Esophagus muscularis mucosa (tissue), 4 donors: ENCODE data around the gene PPP2R5C. TPM values are rescaled to one million over a fixed set of nuclear protein-coding genes. Genes with fewer than 3 reads are reported as not detected.
"Not testable (repeated sequence)": the region's sequence is repeated elsewhere in the genome, so short reads cannot be mapped to it uniquely, and the experiment has no call there.

ENCODE experiments used
- DNase-seq: peaks from one replicate; pipeline ENCODE4 v3.0.0-alpha.2; 2017; ENCODE audit errors: extremely low spot score
- H3K27ac ChIP-seq, 4 donors: fragments of 200-600 bp; sonication (generic); replicated peaks in 1 of 4; 1 replicate in 3 of 4; 2 replicates in 1 of 4; pipeline ENCODE4 v1.5.1; 2016 to 2019; ENCODE audit warnings: mild to moderate bottlenecking in 1 of 4
- H3K27me3 ChIP-seq, 4 donors: fragments of 200-600 bp; sonication (generic); one replicate each; pipeline versions ENCODE4 v1.5.1 to v1.6.0; 2016 to 2019
- H3K36me3 ChIP-seq, 4 donors: fragments of 200-600 bp; sonication (generic); one replicate each; pipeline ENCODE4 v1.5.1; 2016 to 2019
- H3K4me1 ChIP-seq, 4 donors: fragments of 200-600 bp; sonication (generic); one replicate each; pipeline ENCODE4 v1.5.1; 2016 to 2019
- H3K4me3 ChIP-seq, 4 donors: fragments of 200-600 bp; sonication (generic); 1 replicate in 2 of 4; 2 replicates in 2 of 4; pipeline ENCODE4 v1.5.1; 2016 to 2019; ENCODE audit warnings: mild to moderate bottlenecking in 4 of 4, moderate library complexity in 1 of 4
- H3K9me3 ChIP-seq, 4 donors: fragments of 200-600 bp; sonication (generic); 1 replicate in 3 of 4; 2 replicates in 1 of 4; pipeline ENCODE4 v1.5.1; 2016 to 2019
- CTCF ChIP-seq, 3 experiments: fragments of 200-600 bp in 2 of 3; fragments of 450-650 bp in 1 of 3; sonication (generic) in 2 of 3; IDR thresholded peaks; one replicate each; pipeline ENCODE4 v1.5.1; 2017 to 2019; ENCODE audit warnings: antibody characterized with exemption in 3 of 3, mild to moderate bottlenecking in 2 of 3, moderate library complexity in 1 of 3
- EP300 ChIP-seq: sonication (generic); formaldehyde crosslinking; IDR thresholded peaks from one replicate; pipeline ENCODE4 v1.6.1; 2017; ENCODE audit warnings: antibody characterized with exemption
- POLR2A ChIP-seq: fragments of 450-650 bp; IDR thresholded peaks from one replicate; pipeline ENCODE4 v1.6.1; 2017; ENCODE audit warnings: antibody characterized with exemption, moderate library complexity, mild to moderate bottlenecking, low read depth
- POLR2AphosphoS5 ChIP-seq, 2 donors: sonication (generic); formaldehyde crosslinking; IDR thresholded peaks; one replicate each; pipeline ENCODE4 v1.6.1; 2017; ENCODE audit warnings: antibody characterized with exemption in 2 of 2
- WGBS: methylation state at CpG from one replicate; pipeline ENCODE4 v1.1.5; 2018; 5-methylcytosine and 5-hydroxymethylcytosine counted together
- intact Hi-C: fragments of 100-400 bp; cut with DNase I; formaldehyde crosslinking; loops from one replicate; pipeline ENCODE4 v1.15.1; 2023
- total RNA-seq, 4 donors: library from RNA; depleted of rRNA; stranded (reverse); fragments of >200 nt; gene quantifications; one replicate each; pipeline versions ENCODE4 v1.1.0 to v1.2.1, GENCODE V29; 2016

Gene PPP2R5C
- total RNA-seq, 4 donors from 2014 or later = 103 to 142 (median 131) TPM

DNA sequence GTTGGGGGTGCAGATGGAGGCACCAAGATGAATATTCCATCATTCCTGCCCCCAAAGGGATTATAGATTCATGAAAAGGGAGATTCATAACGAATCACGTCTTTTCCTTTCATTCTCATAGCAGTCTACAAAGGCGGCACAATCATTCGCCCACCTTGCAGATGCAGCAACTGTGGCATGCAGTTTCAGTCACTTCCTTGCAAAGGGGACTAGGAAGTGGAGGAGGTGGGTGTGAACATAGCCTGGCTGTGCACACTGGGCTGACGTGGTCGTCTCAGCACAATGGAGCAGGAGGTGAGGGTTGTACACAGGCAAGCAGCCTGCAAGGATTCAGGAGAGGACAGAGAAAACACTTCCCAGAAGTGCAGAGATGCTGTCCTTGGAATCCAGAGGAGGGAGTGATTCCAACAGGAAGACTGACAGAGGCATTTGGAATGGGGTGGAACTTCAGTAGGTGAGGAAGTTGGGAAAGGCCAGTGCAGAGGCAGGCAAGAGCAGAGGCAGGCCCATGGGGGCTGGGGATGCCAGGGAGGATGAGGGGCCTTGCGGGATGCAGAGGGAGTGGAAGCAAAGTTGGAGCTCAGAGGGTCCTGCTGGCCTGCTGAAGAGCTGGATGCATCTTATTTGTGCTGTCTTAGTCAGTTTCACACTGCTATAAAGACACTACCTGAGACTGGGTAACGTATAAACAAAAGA, 21.9 kb upstream of the PPP2R5C start:
- Histone ChIP-seq H3K9me3 (peaks cover 0 to 6% (median 0%) of the 10 kb centered on the region in 4 donors), H3K4me1 (no peaks in the 10 kb centered on the region), H3K27ac (no peak overlapping the region), H3K27me3 (peaks cover 0 to 15% (median 0%) of the 10 kb centered on the region in 4 donors), H3K36me3 (no peaks in the 10 kb centered on the region), H3K4me3 (no peak overlapping the region)
- intact Hi-C loops = no loop called here
- DNase-seq = peak; percentile 74
- TF ChIP-seq POLR2A (no peak), EP300 (no peak), CTCF (IDR thresholded peaks at IDR 0.05) (no peak), POLR2AphosphoS5 (IDR thresholded peaks at IDR 0.05) (no peak)
- WGBS = 82% methylated on average over 8 of the region's 8 CpGs

GRCh38 chr14:101740981-101741380, 20.5 kb upstream of the PPP2R5C start:
- no peaks in the 10 kb centered on the region for H3K4me1 ChIP-seq
- no peak for DNase-seq
- H3K4me3 ChIP-seq = no peak overlapping the region
- no peaks in the 10 kb centered on the region for H3K36me3 ChIP-seq
- TF ChIP-seq POLR2A (no peak), EP300 (no peak), POLR2AphosphoS5 (IDR thresholded peaks at IDR 0.05) (no peak), CTCF (IDR thresholded peaks at IDR 0.05) (no peak)
- intact Hi-C loops = no loop called here
- H3K9me3 ChIP-seq = peaks cover 0 to 6% (median 0%) of the 10 kb centered on the region in 4 donors
- 100% methylated on average over 3 of the region's 3 CpGs for WGBS
- peaks cover 0 to 15% (median 0%) of the 10 kb centered on the region in 4 donors for H3K27me3 ChIP-seq
- H3K27ac ChIP-seq = no peak overlapping the region

GRCh38 chr14:101743701-101744100, 17.8 kb upstream of the PPP2R5C start:
- peaks cover 0 to 6% (median 0%) of the 10 kb centered on the region in 4 donors for H3K9me3 ChIP-seq
- no peak overlapping the region for H3K27ac ChIP-seq
- intact Hi-C loops = no loop called here
- no peak overlapping the region for H3K4me3 ChIP-seq
- H3K4me1 ChIP-seq = no peaks in the 10 kb centered on the region
- peak; percentile 50 for DNase-seq
- no peaks in the 10 kb centered on the region for H3K36me3 ChIP-seq
- no peak for TF ChIP-seq POLR2A
- TF ChIP-seq CTCF (IDR thresholded peaks at IDR 0.05) = no peak
- TF ChIP-seq EP300 = no peak
- no peak for TF ChIP-seq POLR2AphosphoS5 (IDR thresholded peaks at IDR 0.05)
- WGBS = 85% methylated on average over 6 of the region's 6 CpGs
- H3K27me3 ChIP-seq = peaks cover 0 to 5% (median 0%) of the 10 kb centered on the region in 4 donors

DNA sequence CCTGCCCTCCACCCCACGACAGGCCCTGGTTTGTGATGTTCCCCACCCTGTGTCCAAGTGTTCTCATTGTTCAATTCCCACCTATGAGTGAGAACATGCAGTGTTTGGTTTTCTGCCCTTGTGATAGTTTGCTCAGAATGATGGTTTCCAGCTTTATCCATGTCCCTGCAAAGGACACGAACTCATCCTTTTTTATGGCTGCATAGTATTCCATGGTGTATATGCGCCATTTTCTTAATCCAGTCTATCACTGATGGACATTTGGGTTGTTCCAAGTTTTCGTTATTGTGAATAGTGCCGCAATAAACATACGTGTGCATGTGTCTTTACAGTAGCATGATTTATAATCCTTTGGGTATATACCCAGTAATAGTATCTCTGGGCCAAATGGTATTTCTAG, 17.1 kb upstream of the PPP2R5C start:
- H3K27ac ChIP-seq, H3K4me1 ChIP-seq, H3K36me3 ChIP-seq, intact Hi-C loops, DNase-seq, H3K4me3 ChIP-seq, H3K9me3 ChIP-seq, H3K27me3 ChIP-seq: not testable (repeated sequence)
- 88% methylated on average over 6 of the region's 6 CpGs for WGBS

GRCh38 chr14:101749756-101750155, 11.8 kb upstream of the PPP2R5C start:
- 74% methylated on average over 5 of the region's 5 CpGs for WGBS
- H3K27me3 ChIP-seq = peaks cover 0 to 33% (median 0%) of the 10 kb centered on the region in 4 donors
- DNase-seq, H3K4me1 ChIP-seq, intact Hi-C loops, H3K4me3 ChIP-seq, H3K9me3 ChIP-seq, H3K27ac ChIP-seq, H3K36me3 ChIP-seq: not testable (repeated sequence)

DNA sequence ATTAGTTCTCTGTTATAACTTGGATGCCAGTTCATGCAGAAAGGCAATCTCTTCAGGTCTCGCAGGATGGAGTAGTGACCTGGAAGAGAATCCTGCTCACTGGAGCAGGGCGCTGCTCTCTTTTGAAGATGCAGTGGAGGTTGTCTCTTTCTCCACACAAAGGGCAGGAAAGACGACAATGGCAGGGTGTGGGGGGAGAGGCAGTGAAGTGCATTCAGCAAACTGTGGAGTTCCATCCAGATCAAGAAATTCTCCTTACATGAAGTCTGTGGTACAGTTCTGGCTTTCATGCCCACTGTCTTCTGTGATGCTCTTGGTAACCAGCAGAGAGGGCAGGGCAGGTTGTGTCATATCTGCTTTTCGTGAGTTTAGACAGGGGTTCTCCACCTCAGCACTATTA, 6.6 kb upstream of the PPP2R5C start:
- intact Hi-C loops = no loop called here
- TF ChIP-seq POLR2AphosphoS5 (IDR thresholded peaks at IDR 0.05) (no peak), EP300 (no peak), POLR2A (no peak), CTCF (IDR thresholded peaks at IDR 0.05) (no peak)
- DNase-seq = no peak
- Histone ChIP-seq H3K4me1 (peaks cover 0 to 4% (median 2%) of the 10 kb centered on the region in 4 donors), H3K9me3 (no peaks in the 10 kb centered on the region), H3K36me3 (no peaks in the 10 kb centered on the region), H3K27me3 (peaks cover 0 to 36% (median 0%) of the 10 kb centered on the region in 4 donors), H3K27ac (no peak overlapping the region), H3K4me3 (no peak overlapping the region)
- WGBS = 76% methylated on average over 4 of the region's 4 CpGs
